NCI-H128 (cell line): ENCODE results near the gene LAT.
A peak's percentile ranks its signal among the peaks of the same experiment; 100 is the strongest.
"Not testable (repeated sequence)": the region's sequence is repeated elsewhere in the genome, so short reads cannot be mapped to it uniquely, and the experiment has no call there.

Experiments used
- DNase-seq: peaks from one replicate; lab custom pipeline; 2025; ENCODE audit not compliant: unreplicated experiment; lab: John Stamatoyannopoulos, UW

LAT gene, protein sequence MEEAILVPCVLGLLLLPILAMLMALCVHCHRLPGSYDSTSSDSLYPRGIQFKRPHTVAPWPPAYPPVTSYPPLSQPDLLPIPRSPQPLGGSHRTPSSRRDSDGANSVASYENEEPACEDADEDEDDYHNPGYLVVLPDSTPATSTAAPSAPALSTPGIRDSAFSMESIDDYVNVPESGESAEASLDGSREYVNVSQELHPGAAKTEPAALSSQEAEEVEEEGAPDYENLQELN

DNA sequence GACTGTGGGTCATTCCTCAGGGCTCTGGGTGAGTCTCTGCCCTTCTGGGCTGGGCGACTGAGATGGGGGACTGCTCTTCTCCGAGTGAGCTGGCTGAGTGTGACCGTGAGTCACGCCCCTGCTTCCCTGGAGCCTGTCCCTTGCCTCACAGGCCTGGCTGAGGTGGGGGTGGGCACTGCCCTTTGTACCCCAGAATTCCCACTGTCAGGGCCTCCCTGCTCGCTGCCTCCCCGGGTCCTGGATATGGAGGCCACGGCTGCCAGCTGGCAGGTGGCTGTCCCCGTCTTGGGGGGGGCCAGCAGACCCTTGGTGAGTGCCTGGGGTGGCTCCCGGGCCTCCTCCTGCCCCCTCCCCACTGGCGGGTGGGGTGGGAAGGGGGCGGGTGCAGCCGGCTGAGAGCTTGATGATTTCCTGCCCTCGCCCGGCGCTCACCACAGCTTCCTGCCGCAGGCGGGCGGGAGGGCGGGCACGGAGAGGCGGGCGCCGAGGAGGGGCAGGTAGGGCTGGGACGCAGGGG is at the start of gene LAT:
Gene LAT, plus strand, starts transcription at position 434 of the 517 bp plus-strand sequence. CDS start 366 bp downstream, outside the sequence.
- DNase-seq, result no peak

DNA sequence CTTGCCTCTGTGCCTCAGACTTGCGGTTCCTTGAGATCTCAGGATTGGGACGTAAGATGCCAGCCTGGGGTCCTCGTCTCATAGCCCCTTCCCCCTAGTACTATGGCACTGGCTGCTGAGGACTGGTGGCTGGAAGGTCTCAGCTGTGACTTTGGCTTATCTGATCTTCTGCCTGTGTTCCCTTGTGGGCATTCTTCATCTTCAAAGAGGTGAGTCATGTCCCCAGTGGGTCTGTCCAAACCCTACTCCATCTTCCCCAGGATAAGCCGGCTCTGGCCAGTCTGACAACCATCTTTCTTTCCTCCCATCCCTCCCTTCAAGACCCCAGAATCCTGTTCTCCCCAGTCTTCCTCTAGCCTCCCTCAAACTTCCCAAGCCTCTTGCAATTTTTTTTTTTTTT is 49.5 kb upstream of the LAT start:
- DNase-seq, result no peak

DNA sequence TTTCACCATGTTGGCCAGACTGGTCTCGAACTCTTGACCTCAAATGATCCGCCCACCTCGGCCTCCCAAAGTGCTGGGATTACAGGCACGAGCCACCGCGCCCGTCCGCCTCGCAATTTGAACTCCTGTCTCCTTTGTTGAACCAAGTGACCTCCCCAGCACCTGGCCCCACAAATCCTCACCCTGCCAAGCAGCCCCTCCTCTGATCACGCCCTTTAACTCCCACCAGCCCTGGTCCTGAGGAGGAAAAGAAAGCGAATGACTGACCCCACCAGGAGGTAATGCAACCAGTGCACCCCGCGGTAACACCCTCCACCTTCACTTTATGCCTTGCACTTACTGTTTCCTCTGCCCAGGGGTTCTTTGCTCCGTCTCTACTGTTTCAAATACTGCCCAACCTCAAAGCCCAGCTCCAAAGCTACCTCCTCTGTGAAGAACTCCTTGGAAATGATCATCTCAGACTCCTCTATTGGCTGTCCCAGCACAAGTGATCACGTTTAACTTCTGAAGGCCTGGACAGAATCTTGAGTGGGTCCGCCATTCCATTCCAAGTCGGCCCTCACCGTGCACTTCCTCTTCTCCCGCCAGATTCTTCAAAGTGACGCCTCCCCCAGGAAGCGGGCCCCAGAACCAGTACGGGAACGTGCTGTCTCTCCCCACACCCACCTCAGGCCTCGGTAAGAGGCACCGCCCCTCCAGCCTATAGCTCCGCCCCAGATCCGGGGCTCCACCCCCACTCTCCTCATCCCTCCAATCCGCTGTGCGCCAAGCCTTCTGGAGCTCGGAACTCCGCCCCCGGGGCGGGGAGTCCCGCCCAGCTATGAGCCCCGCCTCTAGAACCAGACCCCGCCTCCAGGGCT is 48.7 kb upstream of the LAT start:
- no peak for DNase-seq

DNA sequence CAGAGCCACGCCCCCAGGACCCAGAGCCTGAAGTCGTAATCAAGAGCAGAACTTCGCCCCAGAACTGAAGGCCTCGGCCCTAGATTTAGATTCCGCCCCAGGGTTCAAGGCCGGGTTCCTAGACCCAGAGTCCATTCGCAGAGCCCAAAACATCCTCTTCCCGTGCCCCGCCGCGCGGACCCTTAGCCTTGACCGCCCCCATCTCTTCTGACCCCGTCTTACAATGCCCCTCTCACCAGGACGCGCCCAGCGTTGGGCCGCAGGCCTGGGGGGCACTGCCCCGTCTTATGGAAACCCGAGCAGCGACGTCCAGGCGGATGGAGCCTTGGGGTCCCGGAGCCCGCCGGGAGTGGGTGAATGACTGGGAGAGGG is 48.1 kb upstream of the LAT start:
- DNase-seq, result no peak

DNA sequence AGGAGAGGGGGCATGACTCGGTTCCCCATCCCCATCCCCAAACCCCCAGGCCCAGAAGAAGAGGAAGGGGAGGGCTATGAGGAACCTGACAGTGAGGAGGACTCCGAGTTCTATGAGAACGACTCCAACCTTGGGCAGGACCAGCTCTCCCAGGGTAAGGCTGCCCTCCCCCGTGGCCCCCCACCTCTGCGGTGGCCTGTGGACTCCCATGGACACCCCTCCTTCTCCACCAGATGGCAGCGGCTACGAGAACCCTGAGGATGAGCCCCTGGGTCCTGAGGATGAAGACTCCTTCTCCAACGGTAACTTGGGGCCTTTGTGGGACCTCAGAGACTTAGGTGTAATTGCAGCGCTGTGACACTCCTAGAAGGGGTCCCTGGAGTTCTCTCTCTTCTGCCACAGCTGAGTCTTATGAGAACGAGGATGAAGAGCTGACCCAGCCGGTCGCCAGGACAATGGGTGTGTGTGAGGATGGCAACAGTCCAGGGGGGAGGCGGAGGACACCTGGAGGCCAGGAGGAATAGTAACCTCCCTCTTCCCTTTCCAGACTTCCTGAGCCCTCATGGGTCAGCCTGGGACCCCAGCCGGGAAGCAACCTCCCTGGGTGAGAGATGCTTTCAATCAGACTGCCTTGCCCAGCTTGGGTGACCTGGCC is 47.5 kb upstream of the LAT start:
- DNase-seq, result no peak

DNA sequence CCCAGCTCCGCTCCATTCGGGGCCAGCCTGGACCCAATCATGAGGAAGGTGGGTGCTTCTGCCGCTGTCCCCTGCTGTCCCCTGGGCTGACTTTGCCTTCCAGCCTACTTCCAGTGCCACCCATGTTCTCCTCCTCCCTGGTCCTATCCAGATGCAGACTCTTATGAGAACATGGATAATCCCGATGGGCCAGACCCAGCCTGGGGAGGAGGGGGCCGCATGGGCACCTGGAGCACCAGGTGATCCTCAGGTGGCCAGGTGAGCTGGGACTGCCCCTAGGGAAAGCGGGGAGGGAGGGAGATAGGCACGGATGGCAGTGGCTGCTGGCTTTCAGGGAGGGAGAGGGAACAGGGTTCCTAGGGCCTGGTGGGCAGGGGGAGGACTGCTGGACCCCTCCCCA is 46.1 kb upstream of the LAT start:
- DNase-seq, result no peak

DNA sequence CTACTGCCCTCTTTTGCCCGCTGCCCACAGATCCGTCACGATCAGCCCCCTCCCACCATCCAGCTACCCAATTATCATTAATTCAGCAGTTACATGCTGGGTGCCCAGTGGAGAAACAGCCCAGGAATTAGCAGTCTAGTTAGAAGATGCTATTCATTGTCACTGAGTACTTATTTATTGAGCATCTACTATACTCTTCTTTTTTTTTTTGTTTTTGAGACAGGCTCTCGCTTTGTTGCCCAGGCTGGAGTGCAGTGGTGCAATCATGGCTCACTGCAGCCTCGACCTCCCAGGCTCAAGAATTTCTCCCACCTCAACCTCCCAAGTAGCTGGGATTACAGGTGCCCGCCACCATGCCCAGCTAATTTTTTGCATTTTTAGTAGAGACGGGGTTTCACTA is 45.0 kb upstream of the LAT start:
- not testable (repeated sequence) for DNase-seq

DNA sequence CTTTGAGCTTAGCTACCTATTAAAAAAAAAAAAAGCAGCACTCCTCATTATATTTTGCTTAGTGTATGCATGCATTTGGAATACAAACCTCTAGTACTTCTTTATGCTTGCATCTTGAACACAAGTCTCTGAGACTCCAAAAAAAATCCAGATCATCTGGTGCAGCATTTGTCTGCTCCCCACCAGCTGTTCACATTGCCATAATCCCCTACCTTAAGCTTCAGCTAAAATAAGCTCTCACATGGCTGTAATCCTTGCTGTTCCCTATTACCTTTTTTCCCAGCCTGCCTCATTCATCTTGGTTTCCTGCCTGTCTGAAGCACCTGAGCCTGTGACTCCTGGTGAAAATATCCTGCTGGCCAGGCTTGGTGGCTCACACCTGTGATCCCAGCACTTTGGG is 41.6 kb upstream of the LAT start:
- DNase-seq, result no peak

DNA sequence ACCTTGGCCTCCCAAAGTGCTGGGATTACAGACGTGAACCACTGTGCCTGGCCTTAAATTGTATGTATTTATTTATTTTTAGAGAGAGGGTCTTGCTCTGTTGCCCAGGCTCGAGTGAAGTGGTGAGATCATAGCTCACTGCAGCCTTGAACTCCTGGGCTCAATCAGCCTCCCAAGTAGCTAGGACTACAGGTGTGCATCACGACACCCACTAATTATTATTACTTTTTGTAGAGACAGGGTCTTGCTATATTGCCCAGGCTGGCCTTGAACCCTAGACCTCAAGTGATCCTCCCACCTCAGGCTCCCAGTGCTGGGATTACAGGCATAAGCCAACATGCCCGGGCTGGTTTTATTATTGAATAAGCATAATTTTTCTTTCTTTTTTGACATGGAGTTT is 38.2 kb upstream of the LAT start:
- DNase-seq, result no peak

DNA sequence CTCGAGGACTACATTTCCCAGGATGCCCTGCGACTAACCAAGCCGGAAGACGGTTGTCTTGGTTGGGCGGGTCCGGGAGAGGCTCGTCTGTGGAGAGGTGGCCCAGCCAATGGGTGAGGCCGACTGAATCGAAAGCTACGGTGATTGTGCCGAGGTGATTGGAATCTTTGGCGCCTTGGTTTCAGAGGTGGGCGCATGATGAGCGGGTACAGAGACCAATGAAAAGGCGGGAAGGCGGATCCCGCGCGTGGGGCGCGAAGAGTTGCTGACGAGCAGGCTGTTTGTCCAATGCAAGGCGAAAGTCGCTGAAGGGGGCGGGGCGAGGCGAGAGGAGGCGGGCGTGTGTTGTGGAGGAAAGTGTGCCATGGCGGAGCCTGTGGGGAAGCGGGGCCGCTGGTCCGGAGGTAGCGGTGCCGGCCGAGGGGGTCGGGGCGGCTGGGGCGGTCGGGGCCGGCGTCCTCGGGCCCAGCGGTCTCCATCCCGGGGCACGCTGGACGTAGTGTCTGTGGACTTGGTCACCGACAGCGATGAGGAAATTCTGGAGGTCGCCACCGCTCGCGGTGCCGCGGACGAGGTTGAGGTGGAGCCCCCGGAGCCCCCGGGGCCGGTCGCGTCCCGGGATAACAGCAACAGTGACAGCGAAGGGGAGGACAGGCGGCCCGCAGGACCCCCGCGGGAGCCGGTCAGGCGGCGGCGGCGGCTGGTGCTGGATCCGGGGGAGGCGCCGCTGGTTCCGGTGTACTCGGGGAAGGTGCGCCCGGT is 34.0 kb upstream of the LAT start, which contains the start of gene NFATC2IP:
Gene NFATC2IP, plus strand, starts transcription at position 290 of the 762 bp plus-strand sequence. Its CDS starts 75 bp downstream, at position 365.
- DNase-seq, result peak; percentile 93

DNA sequence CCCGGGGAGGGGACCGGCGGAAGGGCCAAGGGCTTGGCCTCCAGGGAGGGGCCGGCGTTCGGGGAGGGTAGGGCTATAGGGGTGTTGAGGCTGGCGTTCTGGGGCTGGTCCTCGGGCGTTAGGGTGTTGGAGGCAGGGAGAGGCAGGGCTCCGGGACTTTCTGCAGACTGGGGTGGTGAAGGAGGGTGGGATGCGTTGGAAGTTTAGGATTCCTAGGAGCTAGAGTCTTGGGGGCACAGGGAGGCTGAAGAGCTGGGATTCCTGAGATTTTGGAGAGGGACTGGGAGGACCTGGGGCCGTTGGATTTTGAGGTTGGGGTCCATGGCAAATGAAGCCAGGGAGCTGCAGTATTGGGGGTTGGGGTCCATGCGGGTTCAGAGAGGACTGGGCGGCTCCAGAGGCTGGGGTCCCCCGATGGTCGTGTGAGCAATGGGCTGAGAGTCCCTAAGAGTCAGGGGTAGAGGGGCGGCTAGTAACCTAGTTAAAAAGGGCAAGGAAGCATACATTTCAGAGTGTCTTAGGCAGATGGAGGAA is 33.4 kb upstream of the LAT start:
- no peak for DNase-seq

DNA sequence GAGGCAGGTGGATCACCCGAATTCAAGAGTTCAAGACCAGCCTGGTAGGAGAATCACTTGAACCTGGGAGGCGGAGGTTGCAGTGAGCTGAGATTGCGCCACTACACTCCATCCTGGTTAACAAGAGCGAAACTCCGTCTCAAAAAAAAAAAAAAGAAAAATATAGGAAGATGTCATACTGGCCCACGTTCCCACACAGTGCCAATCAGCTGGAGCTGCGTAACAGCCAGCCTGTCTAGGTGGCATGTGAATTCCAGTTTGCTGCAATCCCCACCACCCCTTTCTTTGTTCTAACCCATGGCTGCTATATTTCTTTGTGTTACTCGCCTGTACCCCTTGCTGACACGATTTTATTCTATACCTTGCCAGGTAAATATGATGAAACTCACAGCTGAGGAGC is 26.6 kb upstream of the LAT start:
- DNase-seq, result no peak

DNA sequence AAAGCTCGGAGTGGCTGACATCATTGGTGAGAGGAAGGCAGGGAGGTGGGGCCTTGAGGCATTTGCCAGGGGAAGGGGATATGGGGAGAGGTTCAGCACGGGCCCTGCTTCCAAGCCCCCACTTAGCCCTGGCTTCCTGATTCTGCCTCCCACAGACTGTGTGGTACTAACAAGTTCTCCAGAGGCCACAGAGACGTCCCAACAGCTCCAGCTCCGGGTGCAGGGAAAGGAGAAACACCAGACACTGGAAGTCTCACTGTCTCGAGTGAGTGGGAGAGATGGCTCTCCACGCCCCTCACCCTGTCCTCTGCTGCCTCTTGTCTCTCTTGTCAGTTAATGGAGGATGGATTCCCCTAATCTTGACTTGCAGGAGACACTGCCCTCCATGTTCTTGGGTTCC is 26.0 kb upstream of the LAT start:
- no peak for DNase-seq

DNA sequence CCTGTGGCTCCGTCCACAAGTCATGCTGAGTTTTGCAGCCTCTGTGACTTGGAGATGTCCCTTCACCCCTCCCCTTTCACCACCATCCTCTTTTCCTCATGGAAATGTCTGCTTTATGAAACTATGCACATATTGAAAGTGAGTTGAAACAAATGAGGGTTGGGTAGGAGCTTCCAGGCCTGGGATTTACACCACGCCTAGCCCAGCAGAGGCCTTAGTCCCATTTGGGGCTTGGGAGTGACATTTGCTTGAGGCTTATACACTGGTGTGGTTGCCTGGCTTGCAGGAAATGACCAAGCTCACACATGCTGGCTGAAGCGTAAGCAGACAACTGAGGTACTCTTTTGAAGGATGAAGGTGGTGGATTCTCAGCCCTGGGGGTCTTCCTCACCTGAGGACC is 20.8 kb upstream of the LAT start:
- no peak for DNase-seq

DNA sequence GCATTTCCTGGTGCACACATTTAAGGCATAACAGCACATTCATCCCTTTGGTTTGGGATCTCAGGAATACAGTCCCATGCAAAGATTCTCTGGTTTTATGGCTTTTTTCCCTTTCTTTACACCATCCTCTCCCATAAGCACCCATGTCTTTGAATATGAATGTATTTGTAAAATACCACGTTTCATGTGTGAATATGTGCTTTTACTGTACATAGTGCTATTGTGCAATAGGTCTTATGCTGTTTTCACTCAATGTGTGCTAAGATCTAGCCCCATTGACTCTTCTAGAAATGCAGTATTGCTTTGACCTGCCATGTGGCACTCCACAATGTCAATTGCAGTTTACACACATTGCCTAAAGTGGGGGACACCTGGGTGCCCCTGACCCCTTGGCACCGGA is 20.4 kb upstream of the LAT start:
- DNase-seq, result no peak

DNA sequence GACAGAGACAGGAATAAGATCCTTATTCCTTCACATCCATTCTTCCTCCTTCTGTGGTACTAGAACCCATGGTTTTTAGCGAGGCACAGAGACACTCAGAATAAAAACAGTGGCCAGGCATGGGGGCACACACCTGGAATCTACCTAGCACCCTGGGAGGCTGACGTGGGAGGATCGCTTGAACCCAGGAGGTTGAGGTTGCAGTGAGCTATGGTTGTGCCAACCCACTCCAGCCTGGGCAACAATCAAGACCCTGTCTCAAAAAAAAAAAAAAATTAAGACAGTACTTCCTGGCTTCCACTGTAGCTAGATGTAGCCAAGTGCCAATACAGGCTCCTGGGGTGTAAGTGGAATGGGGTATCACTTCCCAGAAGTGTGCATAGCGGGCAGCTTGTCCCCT is 17.7 kb upstream of the LAT start:
- DNase-seq, result no peak

DNA sequence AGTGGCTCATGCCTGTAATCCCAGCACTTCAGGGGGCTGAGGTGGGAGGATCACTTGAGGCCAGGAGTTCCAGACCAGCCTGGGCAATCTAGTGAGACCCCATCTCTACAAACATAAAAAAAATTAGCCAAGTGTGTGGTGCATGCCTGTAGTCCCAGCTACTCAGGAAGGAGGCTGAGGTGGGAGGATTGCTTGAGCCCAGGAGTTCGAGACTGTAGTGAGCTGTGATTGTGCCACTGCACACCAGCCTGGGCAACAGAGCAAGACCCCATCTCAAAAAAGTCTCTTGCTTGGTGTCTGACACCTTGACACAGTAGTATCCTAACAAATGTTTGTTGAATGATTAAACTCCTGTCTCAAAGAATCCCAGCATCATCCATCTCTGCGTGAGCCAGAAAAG is 15.2 kb upstream of the LAT start:
- not testable (repeated sequence) for DNase-seq

DNA sequence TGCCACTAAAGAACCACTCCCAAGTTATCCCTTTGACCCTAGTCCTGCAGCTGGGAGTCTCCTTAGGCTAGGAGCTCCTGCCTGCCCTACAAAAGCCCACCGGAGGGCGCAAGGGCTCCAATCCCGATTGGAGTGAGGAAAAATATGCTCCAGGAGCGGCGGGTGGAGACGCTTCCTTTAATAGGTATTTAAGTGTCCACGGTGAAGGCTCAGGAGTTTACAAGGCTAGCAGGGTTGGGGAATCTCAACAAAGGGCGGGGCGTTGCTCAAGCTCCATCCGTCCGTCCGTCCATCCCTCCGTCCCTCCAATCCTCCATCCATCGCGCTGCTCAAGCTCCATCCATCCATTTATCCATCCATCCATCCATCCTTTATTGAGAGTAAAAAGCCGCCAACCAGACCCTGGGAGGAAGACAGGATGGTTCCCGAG is 10.8 kb upstream of the LAT start:
- peak; percentile 36 for DNase-seq

DNA sequence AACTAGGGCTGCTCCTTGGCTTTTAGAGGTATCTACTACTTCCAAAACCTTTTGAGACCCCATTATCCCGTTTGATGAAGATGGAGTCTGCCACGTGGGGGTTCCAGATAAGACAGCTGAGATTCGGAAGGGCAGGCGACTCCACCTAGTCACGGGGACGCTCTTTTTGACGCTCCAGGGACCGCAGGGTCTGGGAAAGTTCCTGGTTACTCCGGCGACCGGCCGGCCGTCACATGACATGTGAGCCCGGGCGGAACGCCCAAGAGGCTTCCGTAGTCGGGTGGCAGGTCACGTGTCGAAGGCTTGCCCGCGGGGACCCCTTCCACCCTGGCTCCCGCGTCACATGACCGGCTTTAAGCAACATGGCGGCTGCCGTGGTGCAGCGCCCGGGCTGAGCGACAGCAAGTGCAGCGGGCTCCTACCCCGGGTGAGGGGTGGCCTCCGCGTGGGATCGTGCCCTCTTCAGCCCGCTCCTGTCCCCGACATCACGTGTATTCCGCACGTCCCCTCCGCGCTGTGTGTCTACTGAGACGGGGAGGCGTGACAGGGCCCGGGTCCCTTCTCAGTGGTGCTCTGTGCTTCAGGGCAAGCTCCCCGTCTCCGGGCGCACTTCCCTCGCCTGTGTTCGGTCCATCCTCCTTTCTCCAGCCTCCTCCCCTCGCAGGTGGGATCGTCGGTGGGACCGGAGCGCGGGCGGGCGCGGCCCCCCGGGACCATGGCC is 10.3 kb upstream of the LAT start, which contains the start of gene SPNS1:
Gene SPNS1, plus strand, starts transcription at position 342 of the 721 bp plus-strand sequence. Its CDS starts 374 bp downstream, at position 716.
- peak; percentile 68 for DNase-seq

DNA sequence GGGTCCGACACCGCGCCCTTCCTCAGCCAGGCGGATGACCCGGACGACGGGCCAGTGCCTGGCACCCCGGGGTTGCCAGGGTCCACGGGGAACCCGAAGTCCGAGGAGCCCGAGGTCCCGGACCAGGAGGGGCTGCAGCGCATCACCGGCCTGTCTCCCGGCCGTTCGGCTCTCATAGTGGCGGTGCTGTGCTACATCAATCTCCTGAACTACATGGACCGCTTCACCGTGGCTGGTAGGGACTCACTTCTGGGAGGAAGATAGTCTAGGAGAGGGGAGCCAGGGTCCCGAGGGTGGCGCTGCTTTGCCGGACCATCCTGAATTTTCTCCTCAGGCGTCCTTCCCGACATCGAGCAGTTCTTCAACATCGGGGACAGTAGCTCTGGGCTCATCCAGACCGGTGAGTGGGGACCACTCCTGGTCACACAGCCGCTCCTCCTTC is 9.7 kb upstream of the LAT start:
- DNase-seq, result no peak
